MCF 10A (cell line): ENCODE measurements around the gene ISOC2. TPM values are rescaled to one million over a fixed set of nuclear protein-coding genes. Genes with fewer than 3 reads are reported as not detected.

Source experiments
- BruUV-seq: library from RNA; stranded (reverse); fragments of 400-500 nt; replicated peaks from 2 replicates; lab custom pipeline; 2021; lab: Mats Ljungman, UMichigan
- CTCF ChIA-PET: fragments of 300-600 bp; sonication (Branson Sonifier 250); formaldehyde crosslinking; extraction: SDS; loops from one replicate; lab custom pipeline; 2021; ENCODE audit warnings: antibody characterized with exemption, inconsistent platforms; lab: Yijun Ruan, JAX
- POLR2A ChIA-PET: fragments of 300-600, 350-650 bp; sonication (Branson Sonifier 250); formaldehyde crosslinking; extraction: SDS; loops from one replicate; lab custom pipeline; 2020; ENCODE audit warnings: antibody characterized with exemption, inconsistent platforms; lab: Yijun Ruan, JAX
- DNase-seq: peaks from one replicate; pipeline ENCODE4 v3.0.0-alpha.2; 2018; ENCODE audit not compliant: unreplicated experiment
- H3K27ac Mint-ChIP-seq: one replicate; pipeline ENCODE4 v1.8.0; 2022; ENCODE audit warnings: mild to moderate bottlenecking, low read depth, mixed read lengths; ENCODE audit not compliant: unreplicated experiment
- H3K27me3 Mint-ChIP-seq: one replicate; pipeline ENCODE4 v1.8.0; 2022; ENCODE audit warnings: mixed read lengths; ENCODE audit not compliant: insufficient read depth, unreplicated experiment
- H3K36me3 Mint-ChIP-seq: one replicate; pipeline ENCODE4 v1.8.0; 2022; ENCODE audit warnings: mild to moderate bottlenecking, moderate library complexity, mixed read lengths; ENCODE audit not compliant: insufficient read depth, unreplicated experiment
- H3K4me1 Mint-ChIP-seq: one replicate; pipeline ENCODE4 v1.8.0; 2022; ENCODE audit warnings: mixed read lengths; ENCODE audit not compliant: insufficient read depth, unreplicated experiment
- H3K4me3 Mint-ChIP-seq: one replicate; pipeline ENCODE4 v1.8.0; 2022; ENCODE audit warnings: mild to moderate bottlenecking, moderate library complexity, mixed read lengths; ENCODE audit not compliant: unreplicated experiment
- H3K9me3 Mint-ChIP-seq: one replicate; pipeline ENCODE4 v1.8.0; 2022; ENCODE audit warnings: mixed read lengths; ENCODE audit not compliant: unreplicated experiment
- CTCF ChIP-seq: fragments of 200-600 bp; IDR thresholded peaks from one replicate; pipeline ENCODE4 v1.8.0; 2022; ENCODE audit warnings: antibody characterized with exemption, mild to moderate bottlenecking; ENCODE audit not compliant: unreplicated experiment
- intact Hi-C: fragments of 100-400 bp; cut with micrococcal nuclease; formaldehyde crosslinking; loops from 2 replicates; pipeline ENCODE4 v1.14.1; 2022
- total RNA-seq: library from RNA; stranded (reverse); gene quantifications from 2 replicates; pipeline ENCODE4 v1.2.3, GENCODE V29; 2022

ISOC2 gene
- total RNA-seq, 1 experiment from 2014 or later = 59.9 TPM

DNA sequence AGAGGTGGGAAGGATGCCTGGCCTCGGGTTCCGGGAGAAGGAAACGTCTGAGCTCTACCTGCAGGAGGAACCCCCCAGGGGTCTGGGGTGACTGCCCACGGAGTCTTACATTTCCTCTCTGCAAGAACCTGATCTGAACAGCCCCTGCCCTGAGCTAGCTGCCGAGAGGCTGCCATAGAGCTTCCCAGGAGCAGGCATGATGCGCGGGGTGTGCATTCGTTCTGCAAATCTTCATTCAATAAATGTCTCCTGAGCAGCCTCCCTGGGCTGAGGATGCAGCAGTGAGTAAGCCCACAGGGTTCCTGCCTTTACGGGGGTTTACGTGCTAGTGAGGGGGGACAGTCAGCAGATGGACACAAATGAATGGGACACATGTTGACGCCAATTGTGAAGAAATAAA, 16.8 kb downstream of the ISOC2 start:
- Mint-ChIP-seq H3K36me3 (no peaks in the 10 kb centered on the region), H3K27me3 (peaks cover 55% of the 10 kb centered on the region), H3K4me1 (peaks cover 37% of the 10 kb centered on the region), H3K9me3 (no peaks in the 10 kb centered on the region), H3K4me3 (no peak overlapping the region), H3K27ac (no peak overlapping the region)
- DNase-seq = no peak
- CTCF ChIA-PET = interaction anchor here (0.6 to 1.0 kb wide), 4 partner anchors 26 to 256 kb away, joined by 3 to 5 read pairs (median 3); no protein-coding TSS in a partner anchor
- intact Hi-C loops = no loop called here
- POLR2A ChIA-PET = interaction anchor here (0.9 to 1.0 kb wide), 2 partner anchors 38 to 65 kb away, joined by 3 read pairs; no protein-coding TSS in a partner anchor
- BruUV-seq = no TSS peak
- TF ChIP-seq CTCF = no peak

DNA sequence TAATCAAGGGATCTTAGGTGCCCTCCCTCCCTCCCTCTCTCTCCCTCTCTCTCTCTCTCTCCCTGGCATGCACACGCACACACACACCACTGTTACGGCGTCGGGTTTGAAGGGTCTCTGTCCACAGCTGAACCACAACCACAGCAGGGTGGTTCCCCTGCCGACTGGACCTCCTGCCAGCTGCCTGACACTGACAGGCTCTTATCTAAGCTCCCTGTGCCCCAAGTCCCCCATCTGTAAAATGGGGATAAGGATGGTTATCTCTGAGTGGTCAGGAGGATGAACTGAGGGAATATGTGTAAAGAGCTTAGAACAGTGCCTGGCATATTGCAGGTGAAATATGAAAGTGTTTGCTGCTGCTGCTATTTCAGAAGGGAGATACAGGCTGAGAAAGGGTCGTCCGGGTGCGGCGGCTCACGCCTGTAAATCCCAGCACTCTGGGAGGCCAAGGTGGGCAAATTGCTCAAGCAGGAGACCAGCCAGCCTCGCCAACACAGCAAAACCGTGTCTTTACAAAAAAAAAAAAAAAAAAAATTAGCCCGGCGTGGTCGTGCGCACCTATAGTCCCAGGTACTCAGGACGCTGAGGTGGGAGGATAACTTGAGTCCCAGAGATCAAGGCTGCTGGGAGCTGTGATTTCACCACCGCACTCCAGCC, 17.5 kb downstream of the ISOC2 start:
- peaks cover 62% of the 10 kb centered on the region for H3K27me3 Mint-ChIP-seq
- no peak for TF ChIP-seq CTCF

GRCh38 chr19:55443045-55443823, 18.2 kb downstream of the ISOC2 start, which contains the start of gene SHISA7:
SHISA7 (minus strand) TSS chr19:55443300; CDS start chr19:55442863, 437 bp downstream.
- no peak for TF ChIP-seq CTCF
- no TSS peak for BruUV-seq
- Mint-ChIP-seq H3K27me3 (peaks cover 66% of the 10 kb centered on the region), H3K4me1 (peaks cover 37% of the 10 kb centered on the region), H3K9me3 (no peaks in the 10 kb centered on the region), H3K36me3 (no peaks in the 10 kb centered on the region), H3K27ac (no peak within 1 kb of the TSS), H3K4me3 (no peak within 1 kb of the TSS)
- no peak for DNase-seq
- ChIA-PET POLR2A (no interaction called here), CTCF (no interaction called here)
- intact Hi-C loops = no loop called here

More for the DNA sequence above, 17.5 kb downstream of the ISOC2 start:
- no peak overlapping the region for H3K4me3 Mint-ChIP-seq
- H3K9me3 Mint-ChIP-seq = no peaks in the 10 kb centered on the region
- peaks cover 37% of the 10 kb centered on the region for H3K4me1 Mint-ChIP-seq
- H3K36me3 Mint-ChIP-seq = no peaks in the 10 kb centered on the region
- BruUV-seq = no TSS peak
- intact Hi-C loops = no loop called here
- DNase-seq = no peak
- ChIA-PET CTCF (interaction anchor here (0.7 to 1.0 kb wide), 2 partner anchors 26 to 256 kb away, joined by 3 to 5 read pairs; no protein-coding TSS in a partner anchor), POLR2A (no interaction called here)
- no peak overlapping the region for H3K27ac Mint-ChIP-seq

- CTCF ChIA-PET = interaction anchor here (1.1 kb wide), 1 partner anchor 13 kb away, joined by 6 read pairs; no protein-coding TSS in a partner anchor
- H3K4me3 Mint-ChIP-seq = no peak overlapping the region
- TF ChIP-seq CTCF = no peak
- intact Hi-C loops = no loop called here
- no peaks in the 10 kb centered on the region for H3K9me3 Mint-ChIP-seq
- no TSS peak for BruUV-seq
- POLR2A ChIA-PET = no interaction called here
- no peaks in the 10 kb centered on the region for H3K36me3 Mint-ChIP-seq
- DNase-seq = no peak
- H3K27ac Mint-ChIP-seq = no peak overlapping the region
- peaks cover 40% of the 10 kb centered on the region for H3K4me1 Mint-ChIP-seq
- H3K27me3 Mint-ChIP-seq = peaks cover 66% of the 10 kb centered on the region
Measured at GRCh38 chr19:55442372-55442961, 19.0 kb downstream of the ISOC2 start.
